Stimulated activated CD8-positive, alpha-beta memory T cell treated with anti-CD3 and anti-CD28 coated beads, Interleukin-12 subunit alpha, Interleukin-12 subunit beta, amount 100 ng/mL, for 1 hour (primary cell): ENCODE results near the gene MCM9.

ENCODE experiments used
- DNase-seq: peaks from one replicate; pipeline ENCODE4 v3.0.0-alpha.2; 2020; ENCODE audit warnings: low read depth

The MCM9 gene

GRCh38 chr6:118799826-118800225, 135.1 kb downstream of the MCM9 start:
- no peak for DNase-seq

GRCh38 chr6:118796548-118796947, 138.4 kb downstream of the MCM9 start:
- peak; percentile 58 for DNase-seq

GRCh38 chr6:118791499-118791898, 143.5 kb downstream of the MCM9 start:
- no peak for DNase-seq

- no peak for DNase-seq
Measured at GRCh38 chr6:118789954-118790353, 145.0 kb downstream of the MCM9 start.

DNA sequence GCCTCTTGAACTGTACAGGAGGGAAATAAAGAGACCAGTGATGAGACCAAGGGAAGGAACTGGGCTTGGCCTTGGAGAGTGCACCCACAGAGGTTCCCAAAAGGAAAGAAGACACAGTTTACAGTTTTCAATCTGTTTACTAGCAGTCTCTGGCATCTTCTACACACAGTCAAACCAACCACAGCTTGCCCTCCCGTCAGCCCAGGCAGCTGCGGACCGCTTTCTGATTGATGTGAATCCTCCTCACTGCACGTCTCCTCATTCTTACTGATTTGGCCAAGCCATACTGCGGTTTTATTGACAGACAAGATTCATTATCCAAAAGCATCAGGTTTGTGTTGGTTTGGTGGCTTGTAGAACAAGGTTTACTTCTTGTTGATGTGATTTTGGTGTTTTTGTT, 145.5 kb downstream of the MCM9 start:
- no peak for DNase-seq

GRCh38 chr6:118788702-118789101, 146.3 kb downstream of the MCM9 start:
- no peak for DNase-seq

- no peak for DNase-seq
Measured at GRCh38 chr6:118787724-118788423, 147.1 kb downstream of the MCM9 start.

GRCh38 chr6:118786596-118787453, 148.1 kb downstream of the MCM9 start:
- DNase-seq: no peak

DNA sequence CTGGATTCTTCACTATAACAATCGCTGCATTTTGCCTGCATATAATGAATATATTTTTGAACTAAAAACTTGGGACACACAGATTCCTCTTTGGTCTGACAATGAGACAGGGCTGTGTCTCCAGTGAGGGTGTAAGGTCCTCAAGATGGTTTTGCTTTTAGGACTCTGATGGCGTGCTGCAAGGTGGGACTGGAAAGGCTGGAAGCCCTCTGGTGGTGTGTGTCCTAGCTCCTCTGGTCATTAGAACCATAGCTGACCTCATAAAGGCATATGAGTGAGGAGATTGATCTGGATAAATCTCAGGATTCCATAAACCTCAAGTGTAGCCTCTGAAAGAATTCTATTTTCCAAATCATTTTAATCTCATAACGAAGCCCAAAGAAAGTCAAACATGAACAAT, 149.4 kb downstream of the MCM9 start:
- DNase-seq: no peak

DNA sequence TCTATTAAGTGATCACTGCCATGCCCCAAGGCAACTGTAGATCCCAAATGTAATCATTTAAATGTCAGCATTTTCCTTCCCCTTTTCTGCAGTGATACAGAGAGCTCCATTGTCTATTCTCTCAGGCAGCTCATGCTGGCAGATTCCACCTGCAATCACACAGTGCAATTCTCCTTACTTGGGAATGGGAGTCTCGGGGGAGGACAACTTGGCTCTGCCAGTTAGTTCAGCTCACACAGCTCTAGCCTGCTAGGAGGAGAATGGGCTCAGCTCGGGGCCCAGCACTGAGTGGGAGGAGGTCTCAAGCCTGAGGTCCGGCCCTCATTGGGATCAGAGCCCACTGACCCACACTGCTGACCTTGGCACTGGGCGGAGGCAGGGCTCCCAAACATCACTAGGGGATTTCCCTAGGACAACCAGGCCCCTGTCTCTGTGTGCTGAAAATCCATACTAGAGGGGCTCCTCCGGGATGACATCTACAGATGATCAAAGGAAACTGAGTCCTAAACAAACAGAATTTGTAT, 150.3 kb downstream of the MCM9 start:
- no peak for DNase-seq

GRCh38 chr6:118783931-118784550, 150.9 kb downstream of the MCM9 start:
- DNase-seq: no peak

DNA sequence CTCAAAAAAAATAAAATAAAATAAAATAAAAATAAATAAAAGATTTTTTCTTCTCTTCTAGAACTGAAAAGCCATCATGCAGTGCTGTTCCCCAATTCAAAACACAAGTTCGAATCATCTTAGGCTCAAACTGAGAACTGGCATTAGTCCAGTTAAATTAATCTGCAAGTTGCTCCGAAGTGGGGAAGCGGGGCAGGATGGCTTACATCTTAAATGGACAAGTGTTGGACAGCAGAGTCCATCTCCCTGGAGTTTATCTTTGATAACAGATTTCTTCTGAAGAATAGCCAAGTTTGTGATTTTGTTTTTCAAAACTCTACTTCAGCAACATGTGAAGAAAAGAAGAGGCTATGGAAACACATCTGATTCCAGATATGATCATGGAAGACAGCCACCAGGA, 152.3 kb downstream of the MCM9 start:
- no peak for DNase-seq

- DNase-seq: no peak
Measured at GRCh38 chr6:118781897-118782296, 153.1 kb downstream of the MCM9 start.

- no peak for DNase-seq
Measured at GRCh38 chr6:118780668-118781067, 154.3 kb downstream of the MCM9 start.

DNA sequence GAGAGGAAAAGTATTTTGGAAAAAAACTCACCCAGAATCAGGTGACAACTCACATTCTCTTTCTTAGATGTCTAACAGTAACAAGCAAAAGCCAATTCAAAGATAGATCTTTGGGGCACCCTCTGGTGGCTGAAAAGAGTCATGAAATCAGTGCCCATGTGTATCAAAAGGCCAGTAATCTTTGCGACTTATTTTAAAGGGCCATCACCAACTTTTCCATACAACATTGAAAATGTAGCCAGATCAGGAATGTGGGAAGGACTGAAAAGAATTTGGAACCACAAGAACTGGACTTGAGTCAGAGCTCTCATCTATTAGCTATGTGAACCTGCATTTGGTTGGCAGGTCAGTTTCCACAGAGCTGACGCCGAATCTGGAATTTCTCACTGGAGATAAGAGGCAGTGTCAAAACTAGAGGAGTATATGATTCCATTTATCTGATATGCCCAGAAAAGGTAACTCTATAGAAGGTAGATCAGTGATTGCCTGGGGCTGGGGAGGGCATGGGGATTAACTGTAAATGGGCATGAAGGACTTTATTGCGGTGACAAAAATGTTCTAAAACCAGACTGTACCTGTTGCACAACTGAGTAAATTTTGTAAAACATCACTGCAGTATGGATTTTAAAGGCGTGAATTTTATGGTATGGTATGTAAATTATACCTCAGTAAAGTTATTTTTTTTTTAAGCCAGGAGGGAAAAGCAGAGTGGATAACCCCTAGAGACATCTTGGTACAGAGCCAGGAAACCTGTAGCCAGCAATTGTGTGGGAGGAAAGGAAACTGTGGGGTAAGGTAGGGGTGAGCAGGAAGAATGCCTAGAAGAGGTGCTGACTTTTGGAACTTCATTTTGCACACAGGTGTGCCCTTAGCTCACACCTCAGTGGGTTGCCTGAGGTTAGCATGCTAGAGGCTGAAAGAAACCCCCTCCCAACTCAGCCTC, 158.1 kb downstream of the MCM9 start:
- peak; percentile 41 for DNase-seq

GRCh38 chr6:118775381-118775780, 159.6 kb downstream of the MCM9 start:
- no peak for DNase-seq

- DNase-seq: no peak
Measured at GRCh38 chr6:118774581-118774980, 160.4 kb downstream of the MCM9 start.

- no peak for DNase-seq
Measured at GRCh38 chr6:118772886-118773285, 162.1 kb downstream of the MCM9 start.

GRCh38 chr6:118771253-118771652, 163.7 kb downstream of the MCM9 start:
- DNase-seq: no peak

DNA sequence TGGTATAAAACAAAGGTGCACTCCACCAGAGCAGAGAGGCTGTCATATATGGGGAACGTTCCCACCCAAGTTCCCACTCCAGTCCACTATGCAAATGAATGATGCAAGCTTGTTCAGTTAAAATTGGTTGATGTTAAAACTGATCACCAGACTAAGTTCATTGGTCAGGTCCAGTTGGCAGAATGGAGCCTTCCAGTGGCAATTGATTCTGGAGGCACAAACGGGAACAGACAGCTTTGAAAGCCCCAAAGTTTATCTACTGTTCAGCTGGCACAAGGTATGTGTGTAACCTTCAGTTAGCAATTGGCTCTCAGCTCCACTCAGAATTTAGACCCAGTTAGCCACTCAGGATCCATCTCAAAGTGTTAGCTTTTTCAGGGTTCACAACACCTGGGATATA, 164.1 kb downstream of the MCM9 start:
- DNase-seq: no peak

DNA sequence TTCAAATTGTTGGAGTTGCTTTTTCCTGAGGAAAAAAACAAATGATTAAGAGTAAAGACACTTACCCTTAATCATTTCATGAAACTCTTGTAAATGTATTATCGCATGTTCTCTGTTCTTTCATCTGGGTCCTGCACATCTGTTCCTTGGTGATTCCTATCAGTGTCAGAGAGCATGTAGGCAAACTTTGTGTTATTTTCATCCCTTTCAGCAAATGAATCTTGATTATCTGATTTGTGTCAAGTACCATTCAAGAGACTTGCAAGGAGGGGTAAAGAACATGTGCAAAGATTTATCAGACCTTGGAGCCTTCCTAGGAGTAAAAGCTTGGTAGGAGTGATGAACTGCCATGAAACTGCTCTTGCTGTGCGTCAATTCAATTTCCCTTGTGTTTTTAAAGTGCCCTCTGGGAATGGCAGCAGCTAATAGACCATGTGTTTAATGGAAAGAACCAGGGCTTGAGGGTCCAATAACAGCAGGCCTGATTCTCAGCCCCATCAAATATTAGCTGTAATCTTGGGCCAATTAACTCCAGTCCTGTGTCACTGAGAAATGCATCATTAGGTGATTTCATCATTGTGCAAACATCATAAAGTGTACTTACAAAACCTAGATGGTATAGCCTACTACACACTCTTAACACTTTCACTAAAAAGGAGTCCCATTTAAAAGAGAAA, 164.7 kb downstream of the MCM9 start:
- DNase-seq: no peak
